PC-3 (cell line): Measurements from ENCODE around the gene TMBIM1.

Source experiments
- EZH2 ChIP-seq: fragments of 300-600 bp; sonication (generic); IDR thresholded peaks from one replicate; pipeline ENCODE4 v1.6.1; 2017; ENCODE audit warnings: antibody characterized with exemption, mild to moderate bottlenecking, low read length; ENCODE audit not compliant: unreplicated experiment
- TF ChIP-seq, protein P1 (sequence below): fragments of 300-600 bp; sonication (generic); conservative IDR thresholded peaks from 2 replicates; pipeline ENCODE4 v1.5.1; 2017; ENCODE audit warnings: antibody characterized with exemption, low read depth, mild to moderate bottlenecking, low read length

DNA sequence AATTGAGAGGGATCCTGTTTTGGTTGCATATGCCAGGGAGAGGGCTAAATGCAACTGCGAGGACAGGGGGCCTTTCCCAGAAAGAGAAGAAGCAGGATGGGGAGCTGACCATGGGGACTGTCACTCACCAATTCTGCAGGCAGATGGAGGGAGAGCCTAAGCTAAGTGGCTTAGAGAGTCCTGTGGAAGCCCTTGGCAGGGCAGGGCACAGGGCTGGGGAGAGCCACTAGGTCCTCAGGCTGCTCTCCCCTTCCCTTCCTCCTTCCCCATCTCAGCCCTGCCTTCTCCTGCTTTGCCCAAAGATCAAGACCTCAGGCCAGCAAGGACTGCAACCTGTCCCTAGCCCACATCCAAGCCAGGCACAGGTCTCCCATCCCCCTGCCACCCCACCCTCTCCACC lies 40.0 kb upstream of the TMBIM1 start:
- TF ChIP-seq, protein P1, sequence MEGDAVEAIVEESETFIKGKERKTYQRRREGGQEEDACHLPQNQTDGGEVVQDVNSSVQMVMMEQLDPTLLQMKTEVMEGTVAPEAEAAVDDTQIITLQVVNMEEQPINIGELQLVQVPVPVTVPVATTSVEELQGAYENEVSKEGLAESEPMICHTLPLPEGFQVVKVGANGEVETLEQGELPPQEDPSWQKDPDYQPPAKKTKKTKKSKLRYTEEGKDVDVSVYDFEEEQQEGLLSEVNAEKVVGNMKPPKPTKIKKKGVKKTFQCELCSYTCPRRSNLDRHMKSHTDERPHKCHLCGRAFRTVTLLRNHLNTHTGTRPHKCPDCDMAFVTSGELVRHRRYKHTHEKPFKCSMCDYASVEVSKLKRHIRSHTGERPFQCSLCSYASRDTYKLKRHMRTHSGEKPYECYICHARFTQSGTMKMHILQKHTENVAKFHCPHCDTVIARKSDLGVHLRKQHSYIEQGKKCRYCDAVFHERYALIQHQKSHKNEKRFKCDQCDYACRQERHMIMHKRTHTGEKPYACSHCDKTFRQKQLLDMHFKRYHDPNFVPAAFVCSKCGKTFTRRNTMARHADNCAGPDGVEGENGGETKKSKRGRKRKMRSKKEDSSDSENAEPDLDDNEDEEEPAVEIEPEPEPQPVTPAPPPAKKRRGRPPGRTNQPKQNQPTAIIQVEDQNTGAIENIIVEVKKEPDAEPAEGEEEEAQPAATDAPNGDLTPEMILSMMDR, result no peak
- TF ChIP-seq EZH2, result no peak
